ENCODE data around the gene C16orf74. TPM values are rescaled to one million over a fixed set of nuclear protein-coding genes. Genes with fewer than 3 reads are reported as not detected.

Gene C16orf74
- total RNA-seq, 4 donors from 2014 or later, result 1.3 TPM; not detected in 3

DNA sequence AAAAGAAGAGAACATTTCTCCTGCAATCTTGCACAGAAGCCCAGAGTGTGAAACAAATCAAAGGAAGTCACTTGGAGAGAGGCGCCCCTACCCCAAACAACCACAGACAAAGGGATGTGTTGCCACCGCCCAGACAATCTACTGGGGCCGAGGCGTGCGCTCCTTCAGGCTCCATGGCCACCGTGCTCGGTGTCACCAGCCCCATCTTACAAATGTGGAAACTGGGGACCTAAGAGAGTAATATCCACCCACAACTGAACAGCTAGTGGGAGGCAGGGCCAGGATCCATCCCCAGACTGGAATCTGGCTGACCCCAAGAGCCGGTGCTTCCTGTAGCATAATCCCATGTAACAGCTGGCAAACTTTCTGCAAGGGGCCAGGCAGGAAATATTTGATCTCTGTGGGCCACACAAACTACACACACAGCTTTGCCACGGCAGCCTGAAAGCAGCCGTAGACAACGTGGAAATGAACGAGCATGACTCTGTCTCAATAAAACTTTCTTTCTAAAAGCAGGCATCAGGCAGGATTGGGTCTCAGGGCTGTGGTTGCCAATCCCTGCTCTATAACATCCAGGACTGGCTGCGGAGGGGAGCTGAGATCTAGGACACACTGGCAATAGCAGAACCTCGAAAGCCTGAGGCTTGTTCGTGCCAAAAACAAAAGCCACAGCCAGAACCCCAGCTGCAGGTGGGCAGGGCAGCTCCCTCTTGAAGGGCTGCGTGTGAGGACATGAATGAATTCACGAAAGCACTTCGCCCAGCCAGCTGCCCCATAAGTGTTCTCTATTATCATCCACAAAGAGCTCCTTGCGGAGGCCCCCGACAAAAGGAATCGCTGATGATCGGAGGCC is 35.5 kb downstream of the C16orf74 start:
- Histone ChIP-seq H3K9me3 (no peaks in the 10 kb centered on the region), H3K4me1 (peaks cover 9 to 12% of the 10 kb centered on the region in 2 donors), H3K36me3 (no peaks in the 10 kb centered on the region), H3K27me3 (no peaks in the 10 kb centered on the region), H3K4me3 (no peak overlapping the region), H3K27ac (no peak overlapping the region)
- in situ Hi-C loops (cut with MboI; ENCODE audit: low sequenced_read_pairs in 4 of 4), result loop anchor here in 1 of 4 donors (10.0 to 25.0 kb wide), 3 partner anchors 51 to 453 kb away; no protein-coding TSS in a partner anchor
- ATAC-seq, result no peak
- TF ChIP-seq, protein P1, sequence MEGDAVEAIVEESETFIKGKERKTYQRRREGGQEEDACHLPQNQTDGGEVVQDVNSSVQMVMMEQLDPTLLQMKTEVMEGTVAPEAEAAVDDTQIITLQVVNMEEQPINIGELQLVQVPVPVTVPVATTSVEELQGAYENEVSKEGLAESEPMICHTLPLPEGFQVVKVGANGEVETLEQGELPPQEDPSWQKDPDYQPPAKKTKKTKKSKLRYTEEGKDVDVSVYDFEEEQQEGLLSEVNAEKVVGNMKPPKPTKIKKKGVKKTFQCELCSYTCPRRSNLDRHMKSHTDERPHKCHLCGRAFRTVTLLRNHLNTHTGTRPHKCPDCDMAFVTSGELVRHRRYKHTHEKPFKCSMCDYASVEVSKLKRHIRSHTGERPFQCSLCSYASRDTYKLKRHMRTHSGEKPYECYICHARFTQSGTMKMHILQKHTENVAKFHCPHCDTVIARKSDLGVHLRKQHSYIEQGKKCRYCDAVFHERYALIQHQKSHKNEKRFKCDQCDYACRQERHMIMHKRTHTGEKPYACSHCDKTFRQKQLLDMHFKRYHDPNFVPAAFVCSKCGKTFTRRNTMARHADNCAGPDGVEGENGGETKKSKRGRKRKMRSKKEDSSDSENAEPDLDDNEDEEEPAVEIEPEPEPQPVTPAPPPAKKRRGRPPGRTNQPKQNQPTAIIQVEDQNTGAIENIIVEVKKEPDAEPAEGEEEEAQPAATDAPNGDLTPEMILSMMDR (IDR thresholded peaks at IDR 0.05 in 4 of 5, conservative IDR thresholded peaks at IDR 0.05 in 1 of 5), result no peak
- TF ChIP-seq POLR2A (IDR thresholded peaks at IDR 0.05), result no peak
- intact Hi-C loops (cut with DNase I; ENCODE audit: low total_unique reads), result loop anchor here (5.0 to 10.0 kb wide), 3 partner anchors 103 to 438 kb away; partner anchors contain the start of gene GSE1
- DNase-seq, result no peak

- Histone ChIP-seq H3K27me3 (no peaks in the 10 kb centered on the region), H3K27ac (no peak overlapping the region), H3K36me3 (no peaks in the 10 kb centered on the region), H3K4me3 (no peak overlapping the region), H3K9me3 (no peaks in the 10 kb centered on the region), H3K4me1 (peaks cover 0 to 2% of the 10 kb centered on the region in 2 donors)
- ATAC-seq (no peak), DNase-seq (no peak)
- intact Hi-C loops (cut with DNase I; ENCODE audit: low total_unique reads), result loop anchor here (10.0 kb wide), 1 partner anchor 288 kb away; no protein-coding TSS in a partner anchor
- in situ Hi-C loops (cut with MboI; ENCODE audit: low sequenced_read_pairs in 4 of 4), result loop anchor here in 1 of 4 donors (10.0 to 25.0 kb wide), 3 partner anchors 48 to 450 kb away; no protein-coding TSS in a partner anchor
- no peak for TF ChIP-seq POLR2A (IDR thresholded peaks at IDR 0.05)
- TF ChIP-seq, protein P1 (IDR thresholded peaks at IDR 0.05 in 4 of 5, conservative IDR thresholded peaks at IDR 0.05 in 1 of 5), result no peak
These were observed 38.1 kb downstream of the C16orf74 start for GRCh38 chr16:85712801-85713200.

DNA sequence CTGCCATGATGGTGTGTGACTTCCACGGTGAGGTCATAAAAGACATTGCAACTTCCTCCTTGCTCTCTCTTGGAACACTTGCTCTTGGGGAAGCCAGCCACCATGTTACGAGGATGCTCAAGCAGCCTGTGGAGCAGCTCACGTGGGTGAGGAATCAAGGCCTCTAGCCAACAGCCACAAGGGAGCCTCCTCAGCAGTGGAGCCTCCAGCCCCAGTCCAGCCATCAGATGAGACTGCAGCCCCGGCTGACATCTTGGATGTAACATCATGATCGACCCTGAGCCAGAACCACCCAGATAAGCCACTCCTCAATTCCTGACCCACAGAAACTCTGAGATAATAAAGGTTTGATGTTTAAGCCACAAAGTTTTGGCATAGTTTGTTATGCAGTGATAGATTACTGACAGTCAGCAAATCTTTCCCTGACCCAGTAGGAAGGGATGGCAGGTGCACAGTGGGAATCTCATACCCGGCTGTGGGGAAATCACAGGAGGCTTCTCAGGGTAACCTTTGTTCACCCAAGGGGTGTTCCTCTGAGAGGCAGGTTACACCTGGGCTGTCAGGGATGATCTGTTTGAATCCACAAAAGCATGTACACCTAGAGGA is 38.8 kb downstream of the C16orf74 start:
- in situ Hi-C loops (cut with MboI; ENCODE audit: low sequenced_read_pairs in 4 of 4) (loop anchor here in 1 of 4 donors (10.0 to 25.0 kb wide), 3 partner anchors 47 to 450 kb away; no protein-coding TSS in a partner anchor), intact Hi-C loops (cut with DNase I; ENCODE audit: low total_unique reads) (loop anchor here (10.0 kb wide), 1 partner anchor 287 kb away; no protein-coding TSS in a partner anchor)
- Histone ChIP-seq H3K4me3 (no peak overlapping the region), H3K27me3 (no peaks in the 10 kb centered on the region), H3K27ac (no peak overlapping the region), H3K36me3 (no peaks in the 10 kb centered on the region), H3K4me1 (no peaks in the 10 kb centered on the region), H3K9me3 (no peaks in the 10 kb centered on the region)
- no peak for ATAC-seq
- DNase-seq, result no peak
- no peak for TF ChIP-seq POLR2A (IDR thresholded peaks at IDR 0.05)
- TF ChIP-seq, protein P1 (IDR thresholded peaks at IDR 0.05 in 4 of 5, conservative IDR thresholded peaks at IDR 0.05 in 1 of 5), result no peak

GRCh38 chr16:85710732-85711131 is 40.2 kb downstream of the C16orf74 start:
- Histone ChIP-seq H3K27ac (no peak overlapping the region), H3K27me3 (no peaks in the 10 kb centered on the region), H3K9me3 (no peaks in the 10 kb centered on the region), H3K4me1 (no peaks in the 10 kb centered on the region), H3K36me3 (no peaks in the 10 kb centered on the region), H3K4me3 (no peak overlapping the region)
- no peak for TF ChIP-seq POLR2A (IDR thresholded peaks at IDR 0.05)
- TF ChIP-seq, protein P1 (IDR thresholded peaks at IDR 0.05 in 4 of 5, conservative IDR thresholded peaks at IDR 0.05 in 1 of 5), result no peak
- in situ Hi-C loops (cut with MboI; ENCODE audit: low sequenced_read_pairs in 4 of 4) (loop anchor here in 1 of 4 donors (10.0 to 25.0 kb wide), 3 partner anchors 46 to 448 kb away; no protein-coding TSS in a partner anchor), intact Hi-C loops (cut with DNase I; ENCODE audit: low total_unique reads) (loop anchor here (10.0 kb wide), 1 partner anchor 286 kb away; no protein-coding TSS in a partner anchor)
- DNase-seq (no peak), ATAC-seq (no peak)

Data from gastrocnemius medialis (tissue), 4 donors.